Stimulated activated CD4-positive, alpha-beta T cell treated with anti-CD3 and anti-CD28 coated beads, Interleukin-4, amount 100 ng/mL, for 24 hours (primary cell): ENCODE data around the gene SYPL2.
"Not testable (repeated sequence)": the region's sequence is repeated elsewhere in the genome, so short reads cannot be mapped to it uniquely, and the experiment has no call there.

ENCODE experiments used
- DNase-seq: peaks from one replicate; pipeline ENCODE4 v3.0.0-alpha.2; 2020

The SYPL2 gene

DNA sequence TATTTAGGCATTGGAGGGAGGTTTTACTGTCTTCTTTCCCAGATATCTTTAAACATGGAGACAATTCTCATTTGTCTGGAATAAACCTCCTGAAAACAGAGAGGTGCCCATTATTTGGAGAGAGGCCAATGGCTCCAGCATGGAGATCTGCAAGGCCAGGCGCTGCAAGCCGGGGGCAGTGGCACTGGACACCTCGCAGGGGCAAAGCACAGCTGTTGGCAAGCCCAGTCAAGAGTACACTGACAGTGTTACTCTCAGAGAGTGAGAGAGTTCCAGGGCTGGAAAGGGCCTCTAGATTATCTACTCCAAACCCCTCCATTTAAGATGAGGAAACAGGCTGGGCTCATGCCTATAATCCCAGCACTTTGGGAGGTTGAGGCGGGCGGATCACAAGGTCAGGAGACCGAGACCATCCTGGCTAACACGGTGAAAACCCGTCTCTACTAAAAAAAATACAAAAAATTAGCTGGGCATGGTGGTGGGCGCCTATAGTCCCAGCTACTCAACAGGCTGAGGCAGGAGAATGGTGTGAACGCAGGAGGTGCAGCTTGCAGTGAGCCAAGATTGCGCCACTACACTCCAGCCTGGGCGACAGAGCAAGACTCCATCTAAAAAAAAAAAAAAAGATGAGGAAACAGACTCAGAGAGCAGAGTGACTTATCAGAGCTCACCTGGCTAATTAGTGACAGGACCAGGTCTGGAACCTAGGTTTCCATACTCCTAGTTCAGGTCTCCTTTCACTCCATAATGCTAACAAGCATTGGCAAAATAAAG is 7.1 kb downstream of the SYPL2 start:
- not testable (repeated sequence) for DNase-seq

DNA sequence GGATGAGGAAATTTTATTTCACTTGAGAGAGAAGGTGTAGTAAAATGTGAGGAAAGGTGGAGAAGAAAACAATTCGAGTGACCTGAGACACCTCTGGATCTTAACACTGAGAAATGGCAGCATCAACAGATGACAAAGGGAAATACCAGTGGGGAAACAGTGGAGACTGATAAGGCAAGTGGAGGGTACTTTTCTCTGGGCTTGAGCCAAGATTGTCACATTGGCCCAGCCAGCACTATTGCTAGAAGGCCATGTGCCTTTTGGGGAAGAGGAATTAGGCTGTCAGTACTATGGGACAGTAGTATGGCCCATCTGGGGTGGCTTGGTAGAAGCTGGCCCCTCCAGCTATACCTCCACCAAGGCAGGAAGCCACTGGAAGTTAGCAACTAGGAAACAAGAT is 8.4 kb downstream of the SYPL2 start:
- DNase-seq, result no peak

DNA sequence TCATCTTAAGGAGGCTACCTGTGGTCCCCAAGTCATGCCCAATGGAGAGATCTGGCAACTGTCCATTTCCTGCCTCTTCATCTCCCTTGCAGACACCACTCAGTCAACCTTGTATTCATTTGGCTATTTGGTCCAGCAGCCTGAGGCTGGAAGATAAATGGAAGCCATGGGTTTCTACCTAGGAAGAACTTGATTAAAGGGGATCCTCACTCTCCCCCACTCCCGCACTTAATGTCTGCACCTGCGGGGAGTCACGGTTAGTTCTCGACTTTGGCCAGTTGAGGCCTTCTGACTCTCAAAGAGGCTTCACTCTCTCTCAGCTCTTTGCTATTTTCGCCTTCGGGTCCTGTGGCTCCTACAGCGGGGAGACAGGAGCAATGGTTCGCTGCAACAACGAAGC is 8.9 kb downstream of the SYPL2 start:
- no peak for DNase-seq

DNA sequence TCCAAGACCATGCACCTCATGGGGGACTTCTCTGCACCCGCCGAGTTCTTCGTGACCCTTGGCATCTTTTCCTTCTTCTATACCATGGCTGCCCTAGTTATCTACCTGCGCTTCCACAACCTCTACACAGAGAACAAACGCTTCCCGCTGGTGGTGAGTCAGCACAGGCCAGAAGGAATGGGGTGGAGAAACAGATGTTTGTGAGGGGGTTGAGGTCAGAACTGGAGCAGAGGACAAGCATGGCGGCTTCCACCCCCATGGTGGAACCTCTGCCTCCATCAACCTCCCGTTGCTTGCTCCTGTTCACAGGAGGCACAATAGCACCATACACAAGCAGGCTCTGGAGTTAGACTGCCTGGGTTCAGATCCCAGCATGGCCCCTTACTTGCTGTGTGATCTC is 10.5 kb downstream of the SYPL2 start:
- DNase-seq, result no peak

DNA sequence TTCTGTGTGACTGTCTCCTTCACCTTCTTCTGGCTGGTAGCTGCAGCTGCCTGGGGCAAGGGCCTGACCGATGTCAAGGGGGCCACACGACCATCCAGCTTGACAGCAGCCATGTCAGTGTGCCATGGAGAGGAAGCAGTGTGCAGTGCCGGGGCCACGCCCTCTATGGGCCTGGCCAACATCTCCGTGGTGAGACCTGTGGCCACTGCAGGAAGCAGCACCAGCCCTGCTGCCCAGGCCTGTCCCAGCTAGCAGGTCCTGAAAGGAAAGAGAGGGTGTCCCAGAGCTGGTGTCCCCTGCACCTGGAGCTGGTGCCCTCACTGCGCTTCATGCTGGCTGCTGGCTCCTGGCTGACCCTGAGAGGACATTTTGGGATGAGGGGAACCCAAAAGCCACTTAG is 11.5 kb downstream of the SYPL2 start:
- DNase-seq, result no peak

DNA sequence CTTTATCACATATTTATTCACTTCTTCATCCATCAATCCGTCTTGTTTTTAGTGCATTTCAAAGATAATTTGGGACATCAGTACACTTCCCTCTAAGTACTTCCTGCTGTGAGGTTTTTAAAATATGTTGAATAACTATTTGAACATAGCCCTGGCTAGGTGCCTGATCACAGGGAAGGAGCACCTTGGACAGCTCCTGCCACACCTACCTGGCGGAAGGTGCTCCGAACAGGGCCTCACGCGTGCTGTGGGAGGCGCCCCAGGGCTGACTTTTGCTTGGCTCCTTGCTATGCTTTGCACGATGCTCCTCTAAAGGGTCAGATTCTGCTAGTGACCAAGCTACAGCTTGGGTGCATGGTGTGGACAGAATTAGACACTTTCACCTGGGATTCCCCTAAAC is 12.5 kb downstream of the SYPL2 start:
- no peak for DNase-seq

DNA sequence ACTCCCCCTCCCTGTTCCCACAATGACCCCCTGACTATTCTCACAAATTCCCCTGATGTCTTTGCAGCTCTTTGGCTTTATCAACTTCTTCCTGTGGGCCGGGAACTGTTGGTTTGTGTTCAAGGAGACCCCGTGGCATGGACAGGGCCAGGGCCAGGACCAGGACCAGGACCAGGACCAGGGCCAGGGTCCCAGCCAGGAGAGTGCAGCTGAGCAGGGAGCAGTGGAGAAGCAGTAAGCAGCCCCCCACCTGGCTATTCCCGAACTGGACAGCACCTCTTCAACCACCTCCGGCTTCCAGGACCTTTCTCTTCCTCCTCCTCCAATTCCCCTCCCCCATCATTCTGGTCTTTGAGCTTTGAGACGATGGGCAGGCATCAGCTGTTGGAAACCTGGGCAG is 13.0 kb downstream of the SYPL2 start:
- no peak for DNase-seq

DNA sequence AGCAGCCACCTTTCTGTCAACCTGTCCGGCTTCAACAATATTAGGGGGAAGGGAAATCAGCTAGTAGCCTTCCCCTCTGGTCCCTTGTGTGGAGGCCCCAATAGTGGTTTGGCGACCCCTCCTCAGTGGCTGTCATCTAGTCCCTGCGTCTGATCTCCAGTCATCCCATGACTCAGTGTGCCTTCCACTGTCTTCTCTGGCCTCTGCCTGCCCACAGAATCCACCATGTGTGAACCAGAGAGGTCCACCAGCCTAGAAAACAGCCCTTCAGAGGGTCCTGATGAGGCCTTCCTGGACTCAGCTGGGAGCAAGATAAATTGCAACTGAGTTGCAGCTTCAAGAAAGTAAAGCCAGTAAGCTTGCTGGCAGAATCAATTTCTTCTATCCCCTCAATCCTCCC is 13.6 kb downstream of the SYPL2 start:
- DNase-seq, result no peak

DNA sequence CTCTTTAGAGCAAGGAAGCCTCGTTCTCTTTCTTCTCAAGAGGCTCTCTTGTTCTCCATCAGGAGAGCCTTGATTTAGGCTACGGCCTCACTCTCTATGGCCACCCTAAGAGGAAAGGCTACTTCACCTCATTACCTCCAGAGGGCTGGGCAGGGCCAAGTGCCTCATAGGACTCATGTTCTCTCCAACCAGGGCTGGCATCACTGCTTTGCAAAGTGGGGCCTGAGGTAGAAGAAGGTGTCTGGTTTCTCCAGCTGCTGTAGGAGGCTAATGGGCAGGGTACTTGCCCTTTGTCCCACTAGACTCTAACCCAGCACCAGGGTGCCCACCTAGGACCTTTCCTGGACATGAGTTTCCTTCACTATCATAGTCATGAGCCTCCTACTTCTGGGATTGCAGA is 15.3 kb downstream of the SYPL2 start:
- no peak for DNase-seq

DNA sequence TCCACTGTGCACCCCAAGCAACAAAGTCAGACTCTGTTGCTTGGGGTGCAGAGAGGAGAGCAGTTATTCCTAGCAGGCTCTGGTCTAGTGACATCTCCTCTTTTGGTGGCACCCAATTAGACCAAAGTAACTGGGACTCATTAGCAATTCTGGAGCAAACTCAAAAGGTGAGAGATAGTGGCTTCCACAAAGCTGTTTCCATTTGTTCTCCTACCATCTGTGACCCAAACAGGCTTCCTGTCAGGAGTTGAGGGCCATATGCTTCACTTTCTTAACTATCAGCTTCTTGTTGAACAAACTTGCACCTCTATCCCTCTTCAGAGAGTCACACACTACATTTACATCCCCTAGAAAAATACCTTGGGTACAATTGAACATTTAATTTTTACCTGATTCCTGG is 15.9 kb downstream of the SYPL2 start:
- no peak for DNase-seq

DNA sequence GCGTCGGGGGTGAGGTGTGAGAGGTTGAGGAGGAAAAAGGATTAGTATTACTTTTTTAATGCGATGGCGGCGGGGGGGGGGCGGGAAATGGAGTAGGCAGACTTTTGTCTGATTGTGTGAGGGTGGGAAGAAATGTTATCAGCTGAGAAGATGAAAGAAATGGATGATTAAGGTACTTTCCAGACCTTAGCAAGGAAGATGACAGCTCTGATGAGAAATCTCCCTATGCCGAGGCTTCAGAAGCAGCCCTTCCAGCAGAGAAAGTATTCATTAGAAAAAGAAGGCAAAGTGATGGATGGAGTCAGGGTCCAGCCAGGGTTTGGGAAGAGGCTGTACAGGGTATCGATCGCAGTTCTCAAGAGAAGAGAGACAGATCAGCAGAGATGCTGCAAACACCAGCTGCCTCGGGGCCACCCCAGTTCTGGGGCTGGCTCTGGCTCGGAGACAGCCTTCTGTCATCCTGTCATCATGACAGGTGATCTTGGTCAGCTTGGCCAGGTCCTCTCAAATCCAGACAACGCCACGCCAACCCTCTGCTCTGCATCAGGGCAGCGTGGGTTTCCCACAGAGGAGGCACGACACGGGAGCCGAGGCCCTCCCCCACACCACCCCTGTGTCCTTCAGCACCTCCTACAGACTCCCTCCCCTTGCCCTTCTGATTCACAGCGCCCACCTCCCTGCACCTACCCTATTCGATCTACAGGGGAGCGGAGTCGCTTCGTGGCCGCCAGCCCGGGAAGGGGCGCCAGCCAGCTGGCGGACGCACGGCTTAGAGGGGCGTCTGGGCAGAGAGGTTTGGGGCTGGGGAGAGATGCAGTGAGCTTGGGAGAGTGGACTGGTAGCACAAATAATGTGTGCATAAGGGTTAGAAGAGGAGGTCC is 16.7 kb downstream of the SYPL2 start:
- DNase-seq, result peak; percentile 33

DNA sequence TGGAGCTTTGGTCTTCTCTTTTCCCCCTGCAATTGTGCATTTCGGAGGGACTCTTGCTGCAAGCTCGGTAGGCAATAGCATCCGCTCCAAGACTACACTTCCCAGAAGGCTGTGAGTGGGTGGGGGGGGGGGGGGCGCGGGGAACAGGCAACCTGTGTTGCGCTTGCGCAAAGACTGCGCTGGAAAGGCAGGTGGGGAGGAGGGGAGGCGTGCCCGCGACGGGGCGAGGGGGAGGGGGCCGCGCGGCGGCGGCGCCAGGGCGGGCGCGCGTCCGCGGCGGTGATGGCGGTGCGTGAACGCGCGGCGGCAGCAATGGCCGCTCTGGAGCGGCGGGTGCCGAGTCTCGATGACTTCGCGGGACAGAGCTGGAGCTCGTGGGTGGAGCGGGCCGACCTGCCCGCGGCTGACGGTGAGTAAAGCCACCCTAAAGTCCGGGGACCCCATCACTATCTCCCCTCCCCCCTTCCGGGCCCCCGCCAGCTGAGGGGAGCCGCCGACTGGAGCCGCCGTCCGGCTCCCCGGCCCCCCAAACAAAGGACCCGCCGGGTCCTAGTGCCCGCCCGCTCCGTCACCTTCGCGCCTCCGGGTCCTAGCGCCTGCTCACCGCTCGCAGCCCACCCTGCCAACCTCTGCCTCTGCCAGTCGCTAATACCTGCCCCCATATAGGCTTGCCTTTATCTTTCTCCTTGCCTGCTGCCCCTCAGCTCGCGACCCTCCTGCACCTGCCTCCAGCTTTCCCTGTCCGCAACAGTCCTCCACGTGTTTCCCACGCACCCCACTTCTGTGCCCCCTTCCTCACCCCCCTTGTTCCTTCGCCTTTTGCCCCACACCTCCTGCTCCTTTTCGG is 17.5 kb downstream of the SYPL2 start, which contains the start of gene ATXN7L2:
Gene ATXN7L2, plus strand, starts transcription at position 234 of the 847 bp plus-strand sequence. Its CDS starts 49 bp downstream, at position 283.
- peak; percentile 89 for DNase-seq

DNA sequence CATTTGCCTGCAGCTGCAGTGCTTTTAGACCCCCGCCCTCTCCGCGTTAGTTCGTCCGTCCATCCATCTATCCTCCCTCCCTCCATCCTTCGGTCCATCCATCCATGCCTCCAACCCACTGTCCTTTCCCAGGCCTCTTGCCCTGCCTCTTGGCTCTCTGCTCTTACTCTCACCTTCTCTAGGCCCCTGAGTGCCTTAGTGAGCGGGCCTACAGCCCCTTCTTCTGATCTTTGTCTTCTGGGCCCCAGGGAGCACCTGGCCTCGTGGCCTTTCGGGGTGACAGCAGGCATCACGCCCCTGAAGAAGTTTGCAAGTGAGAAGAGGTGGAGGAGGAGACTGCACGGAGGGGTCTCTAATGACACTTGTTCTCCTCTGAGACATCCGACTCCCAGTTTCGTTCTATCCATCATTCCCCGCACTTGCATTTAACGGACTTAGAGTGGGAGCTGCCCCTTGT is 18.2 kb downstream of the SYPL2 start:
- DNase-seq, result no peak

DNA sequence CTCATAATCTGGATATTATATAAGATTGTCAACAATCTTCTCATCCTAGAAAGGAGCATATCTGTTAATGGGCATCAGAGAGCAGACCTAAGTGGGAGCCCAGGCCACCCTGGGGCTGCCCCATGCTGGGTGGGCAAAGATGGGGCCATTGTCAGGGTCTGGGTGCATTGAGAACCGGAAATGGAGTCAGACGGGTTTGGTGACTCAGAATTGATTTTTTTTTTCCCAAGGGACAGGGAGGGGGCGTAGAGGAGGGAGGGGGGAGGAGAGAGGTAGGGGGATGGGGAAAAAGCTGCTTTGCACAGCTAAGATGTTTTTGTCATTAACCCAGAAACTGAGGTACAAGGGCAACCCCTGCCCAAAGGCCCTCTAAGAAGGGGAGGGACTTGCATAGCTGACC is 18.7 kb downstream of the SYPL2 start:
- no peak for DNase-seq

DNA sequence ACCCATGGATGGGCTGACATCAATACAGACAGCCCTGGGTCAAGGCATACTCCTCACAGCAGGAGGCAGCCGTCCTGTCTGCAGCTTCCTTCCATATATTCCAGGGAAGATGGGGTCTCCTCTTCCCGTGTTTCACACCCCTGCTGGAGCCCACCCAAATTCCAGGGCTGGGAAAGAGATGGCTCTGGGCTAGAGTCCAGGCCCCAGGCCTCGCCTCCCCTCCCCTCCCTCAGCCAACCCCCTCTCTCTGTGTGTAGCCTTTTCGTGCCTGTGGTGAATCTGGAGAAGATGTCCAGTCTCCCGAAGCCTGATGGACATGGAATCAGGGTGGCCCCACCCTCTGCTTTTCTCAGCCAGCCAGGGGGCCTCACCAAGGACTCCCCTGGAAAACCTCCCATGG is 20.9 kb downstream of the SYPL2 start:
- DNase-seq, result no peak

DNA sequence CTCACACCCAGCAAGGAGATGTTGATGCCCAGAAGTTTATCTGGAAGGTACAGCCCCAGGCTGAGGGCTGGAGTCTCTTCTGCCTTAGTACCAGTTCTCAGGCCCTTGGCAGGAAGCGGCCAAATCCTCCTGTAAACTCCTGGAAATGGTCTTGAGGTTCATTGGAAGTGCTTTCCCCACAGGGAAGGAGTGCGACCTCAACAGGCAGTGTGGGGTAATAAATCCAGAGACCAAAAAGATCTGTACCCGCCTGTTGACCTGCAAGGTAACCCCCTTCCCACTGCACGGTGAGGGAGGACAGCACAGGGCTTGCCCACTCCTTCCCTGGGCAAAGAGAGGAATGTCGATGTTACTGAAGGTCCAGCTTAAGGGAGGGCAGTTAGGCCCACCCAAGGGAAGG is 21.9 kb downstream of the SYPL2 start:
- no peak for DNase-seq

DNA sequence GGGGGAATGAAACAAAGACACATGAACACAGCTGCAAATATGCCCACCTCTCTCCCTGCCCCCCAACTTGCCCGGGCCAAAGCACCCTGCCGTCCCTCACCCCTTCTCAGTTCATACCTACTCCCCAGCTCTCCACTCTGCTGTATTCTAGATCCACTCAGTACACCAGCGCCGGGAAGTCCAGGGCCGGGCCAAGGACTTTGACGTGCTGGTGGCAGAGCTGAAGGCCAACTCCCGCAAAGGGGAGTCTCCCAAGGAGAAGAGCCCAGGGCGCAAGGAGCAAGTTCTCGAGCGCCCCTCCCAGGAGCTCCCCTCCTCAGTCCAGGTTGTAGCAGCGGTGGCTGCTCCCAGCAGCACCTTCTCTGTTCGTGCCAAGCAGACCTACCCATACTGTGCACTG is 22.4 kb downstream of the SYPL2 start:
- no peak for DNase-seq

DNA sequence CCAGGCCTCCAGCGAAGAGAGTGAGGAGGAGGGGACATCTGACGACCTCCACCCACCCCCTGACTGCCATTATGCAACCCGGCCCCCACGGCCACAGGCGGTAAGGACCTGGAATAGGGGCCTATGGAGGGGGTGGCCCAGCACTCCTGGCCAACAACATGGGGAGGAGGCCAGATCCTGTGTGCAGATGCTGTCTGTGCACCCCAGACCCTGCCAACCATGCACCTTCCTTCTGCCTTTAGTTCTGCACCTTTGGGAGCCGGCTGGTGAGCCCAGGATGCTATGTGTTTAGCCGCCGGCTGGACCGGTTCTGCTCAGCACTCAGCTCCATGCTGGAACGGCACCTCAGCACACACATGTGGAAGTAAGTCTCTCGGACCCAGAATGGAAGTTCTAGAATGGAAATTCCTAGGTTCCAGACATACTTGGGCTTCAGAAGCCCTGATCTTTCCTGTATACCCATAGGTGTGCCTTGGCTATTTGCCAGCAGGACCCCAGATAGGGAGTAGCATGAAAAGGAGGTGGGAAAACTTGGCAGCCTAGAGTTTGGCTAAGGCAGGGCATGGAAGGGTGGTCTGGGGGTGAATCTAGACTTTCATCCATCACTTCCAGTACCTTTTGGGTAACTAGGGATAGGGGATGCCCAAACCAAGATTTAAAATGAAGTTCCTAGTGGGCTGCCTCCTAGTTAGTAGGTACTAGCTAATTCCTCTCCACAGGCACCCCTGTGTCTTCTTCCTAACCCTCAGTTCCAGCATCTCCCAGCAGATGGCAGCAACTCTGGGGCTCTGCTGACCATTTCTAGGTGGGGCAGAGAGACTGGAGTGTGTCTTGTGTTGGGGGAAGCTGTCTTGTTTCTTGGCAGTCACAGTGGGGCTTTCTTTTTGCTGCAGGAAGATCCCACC is 23.9 kb downstream of the SYPL2 start:
- DNase-seq, result peak; percentile 78

DNA sequence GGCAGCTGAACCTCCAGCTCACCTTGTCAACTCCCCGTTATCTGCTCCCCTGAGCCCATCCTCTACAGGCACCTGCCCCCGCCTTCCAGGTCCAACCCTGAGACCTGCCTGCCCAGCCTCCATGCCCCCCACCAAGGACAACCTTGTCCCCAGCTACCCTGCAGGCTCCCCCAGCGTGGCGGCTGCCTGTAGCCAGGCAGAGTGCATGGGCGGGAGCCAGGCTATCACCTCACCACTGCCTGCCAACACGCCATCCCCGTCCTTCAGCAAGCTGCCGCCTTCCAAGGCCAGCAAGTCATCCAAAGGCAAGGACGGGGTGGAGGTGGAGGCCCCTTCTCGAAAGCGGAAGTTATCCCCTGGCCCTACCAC is 24.6 kb downstream of the SYPL2 start:
- no peak for DNase-seq

DNA sequence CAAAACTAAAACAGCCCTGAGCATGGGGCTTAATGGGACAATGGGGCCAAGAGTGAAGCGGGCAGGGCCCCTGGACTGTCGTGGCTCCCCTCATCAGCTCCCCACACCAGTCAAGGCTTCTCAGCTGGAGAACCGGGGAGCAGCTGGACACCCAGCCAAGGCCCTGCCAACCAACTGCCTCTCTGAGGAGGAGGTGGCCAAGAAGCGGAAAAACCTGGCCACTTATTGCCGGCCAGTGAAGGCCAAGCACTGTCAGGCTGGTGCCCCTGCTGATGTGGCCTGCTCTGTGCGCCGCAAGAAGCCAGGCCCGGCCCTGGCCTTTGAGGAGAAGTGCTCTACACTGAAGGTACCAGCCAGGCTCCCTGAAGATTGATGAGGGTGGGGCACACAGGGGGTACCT is 25.0 kb downstream of the SYPL2 start:
- DNase-seq, result no peak

DNA sequence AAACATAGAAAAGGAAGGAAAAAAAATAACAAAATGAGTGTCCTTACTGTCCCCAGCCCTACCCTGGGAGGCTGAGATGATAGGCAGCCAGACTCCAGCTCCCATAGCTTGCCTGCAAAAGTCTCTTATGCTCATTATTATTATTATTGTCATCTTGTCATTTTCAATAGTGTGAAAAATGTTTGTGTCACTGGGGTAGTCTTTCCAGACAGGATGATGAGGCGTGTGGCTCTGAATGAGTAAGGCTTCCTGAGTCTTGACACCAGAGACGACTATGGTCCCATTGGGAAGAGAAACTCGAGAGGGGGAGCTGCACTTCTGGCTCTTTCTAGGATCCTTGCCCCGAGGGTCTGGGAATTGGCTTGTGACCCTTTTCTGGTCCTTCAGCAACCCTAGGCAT is 26.4 kb downstream of the SYPL2 start:
- DNase-seq, result no peak

DNA sequence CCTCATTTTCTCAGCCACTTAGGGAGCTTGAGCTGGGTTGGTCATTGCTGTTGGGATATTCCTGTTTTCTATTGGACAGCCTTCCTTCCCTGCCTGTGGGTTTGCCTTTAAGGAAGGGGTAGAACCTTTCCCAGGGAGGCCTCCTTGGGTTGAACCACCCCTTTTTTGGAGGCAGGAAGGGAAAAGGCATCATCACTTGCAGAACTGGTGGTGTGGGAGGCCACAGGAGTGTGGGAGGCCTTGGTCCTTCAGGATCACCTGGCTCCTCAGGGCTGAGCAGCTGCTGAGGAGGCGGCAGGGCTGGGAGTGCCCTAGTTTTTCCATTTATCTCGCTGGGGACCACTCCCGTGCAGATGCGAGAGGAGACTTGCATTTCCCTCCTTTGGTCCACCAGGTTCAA is 26.9 kb downstream of the SYPL2 start:
- no peak for DNase-seq
